NCI-H1694 treated with DMSO at 0.1 percent for 48 hours (cell line): ENCODE results near the gene AURKAIP1.

Experiments
- DNase-seq: peaks from one replicate; lab custom pipeline; 2025; lab: John Stamatoyannopoulos, UW

The AURKAIP1 gene

DNA sequence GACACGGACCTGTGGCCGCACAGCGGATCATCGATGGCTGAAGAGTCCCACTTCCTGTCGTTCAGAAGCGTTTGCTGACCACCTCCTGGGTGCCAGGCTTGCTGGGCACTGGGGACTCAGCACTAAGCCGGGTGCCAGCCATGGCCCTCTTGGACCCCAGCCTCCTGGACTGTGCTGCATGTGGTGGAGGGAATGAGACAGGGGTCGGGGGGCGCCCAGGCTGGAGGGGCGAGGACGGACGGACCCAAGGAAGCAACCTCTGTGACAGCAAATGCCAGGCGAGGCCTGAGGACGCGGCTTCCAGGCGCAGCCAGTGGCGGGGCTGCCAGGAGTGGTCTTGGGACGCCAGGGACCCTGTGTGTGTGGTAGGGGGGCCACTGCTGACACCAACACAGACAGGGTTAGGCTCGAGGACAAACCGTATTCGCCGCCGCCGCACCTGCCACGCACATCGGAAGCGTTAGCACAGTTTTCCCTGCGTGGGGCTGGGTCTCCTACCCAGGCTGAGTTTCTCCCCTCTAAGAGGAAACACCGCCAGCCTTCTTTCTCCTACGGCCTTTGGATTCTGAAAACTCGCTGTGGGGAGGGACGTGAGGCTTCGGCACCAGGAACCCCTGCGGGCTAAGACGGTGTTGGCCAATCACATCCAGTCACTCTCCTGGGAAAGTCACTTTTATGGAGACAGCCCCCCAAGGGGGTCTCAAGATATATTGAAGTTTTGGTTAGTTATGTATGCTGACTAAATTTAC is 13.6 kb downstream of the AURKAIP1 start:
- DNase-seq, result no peak

DNA sequence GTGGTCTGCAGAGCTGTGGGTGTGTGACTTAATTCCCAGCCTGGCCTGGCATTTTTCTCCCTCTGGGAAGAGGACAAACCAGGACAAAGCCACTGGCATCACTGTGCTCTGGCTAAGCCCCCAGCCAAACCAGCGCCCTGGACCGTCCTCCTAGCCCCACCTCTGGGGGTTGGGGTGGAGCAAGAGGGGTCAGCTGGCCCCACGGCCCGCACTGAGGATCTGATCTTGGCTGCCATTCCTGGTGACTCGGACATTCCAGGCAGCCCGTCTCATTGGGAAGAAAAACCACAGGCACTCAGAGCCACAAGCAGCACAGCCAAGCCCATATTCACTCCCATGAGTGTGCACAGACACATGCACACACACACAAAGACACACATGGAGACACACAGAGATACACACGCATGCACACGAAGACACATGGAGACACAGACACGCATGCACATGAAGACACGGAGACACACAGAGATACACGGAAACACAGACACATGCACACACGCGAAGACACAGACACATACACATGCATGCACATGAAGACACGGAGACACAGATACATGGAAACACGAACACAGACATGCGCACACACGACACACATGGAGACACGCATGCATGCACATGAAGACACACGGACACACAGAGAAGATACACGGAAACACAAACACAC is 14.4 kb downstream of the AURKAIP1 start:
- DNase-seq, result no peak

DNA sequence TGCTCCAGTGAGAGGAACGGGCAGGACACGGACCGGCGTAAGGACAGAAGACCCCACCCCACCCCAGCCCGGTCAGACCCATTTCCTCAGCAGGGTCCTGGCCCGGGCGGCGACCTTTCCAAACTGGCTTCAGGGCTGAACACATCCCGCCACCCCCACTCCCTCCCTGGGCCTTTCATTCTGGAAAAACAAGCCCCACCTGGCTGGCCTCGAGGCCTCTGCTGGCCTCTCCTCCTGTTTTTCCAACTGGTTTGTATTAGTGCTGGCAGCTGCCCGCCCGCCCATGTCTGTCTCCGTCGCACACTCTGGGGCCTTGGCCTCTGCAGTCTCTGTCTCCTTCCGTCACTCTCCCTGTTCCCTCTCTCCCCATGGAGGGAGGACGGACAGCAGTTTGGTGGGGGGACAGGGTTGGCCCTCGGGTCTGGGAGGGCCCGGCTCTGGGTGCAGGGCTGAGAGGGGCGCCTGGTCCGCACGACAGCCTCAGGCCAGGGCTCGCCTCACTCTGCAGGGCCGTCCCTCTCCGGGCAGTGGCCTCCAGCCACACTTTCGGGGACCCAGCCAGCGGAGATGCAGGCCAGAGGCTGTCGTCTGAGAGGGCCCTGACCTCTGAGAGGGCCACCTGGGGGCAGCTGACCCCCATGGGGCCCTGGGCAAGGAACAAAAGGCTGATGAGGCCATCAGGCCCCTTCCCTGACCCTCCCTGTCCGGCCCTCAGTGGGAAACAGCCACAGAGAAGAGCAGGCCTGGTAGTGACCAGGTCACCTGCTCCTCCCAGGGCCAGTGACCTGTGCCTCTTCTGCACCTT is 15.1 kb downstream of the AURKAIP1 start:
- no peak for DNase-seq

DNA sequence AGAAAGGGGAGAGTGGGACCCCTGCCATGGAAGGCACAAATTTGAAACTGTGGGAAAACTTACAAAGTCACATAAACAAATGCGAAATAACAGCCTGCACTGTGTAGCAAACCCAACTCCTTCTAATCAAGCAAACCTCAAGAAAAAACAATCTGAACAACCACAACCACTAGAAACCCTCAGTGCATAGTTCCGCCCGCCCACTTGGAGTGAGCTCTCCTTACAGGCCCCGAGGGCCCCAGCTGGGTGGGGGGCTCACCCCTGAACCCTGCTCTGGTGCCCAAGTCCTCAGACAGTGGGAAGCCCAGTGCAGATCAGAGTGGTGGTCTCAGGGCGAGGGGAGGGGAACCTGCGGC is 15.7 kb downstream of the AURKAIP1 start:
- DNase-seq, result no peak

DNA sequence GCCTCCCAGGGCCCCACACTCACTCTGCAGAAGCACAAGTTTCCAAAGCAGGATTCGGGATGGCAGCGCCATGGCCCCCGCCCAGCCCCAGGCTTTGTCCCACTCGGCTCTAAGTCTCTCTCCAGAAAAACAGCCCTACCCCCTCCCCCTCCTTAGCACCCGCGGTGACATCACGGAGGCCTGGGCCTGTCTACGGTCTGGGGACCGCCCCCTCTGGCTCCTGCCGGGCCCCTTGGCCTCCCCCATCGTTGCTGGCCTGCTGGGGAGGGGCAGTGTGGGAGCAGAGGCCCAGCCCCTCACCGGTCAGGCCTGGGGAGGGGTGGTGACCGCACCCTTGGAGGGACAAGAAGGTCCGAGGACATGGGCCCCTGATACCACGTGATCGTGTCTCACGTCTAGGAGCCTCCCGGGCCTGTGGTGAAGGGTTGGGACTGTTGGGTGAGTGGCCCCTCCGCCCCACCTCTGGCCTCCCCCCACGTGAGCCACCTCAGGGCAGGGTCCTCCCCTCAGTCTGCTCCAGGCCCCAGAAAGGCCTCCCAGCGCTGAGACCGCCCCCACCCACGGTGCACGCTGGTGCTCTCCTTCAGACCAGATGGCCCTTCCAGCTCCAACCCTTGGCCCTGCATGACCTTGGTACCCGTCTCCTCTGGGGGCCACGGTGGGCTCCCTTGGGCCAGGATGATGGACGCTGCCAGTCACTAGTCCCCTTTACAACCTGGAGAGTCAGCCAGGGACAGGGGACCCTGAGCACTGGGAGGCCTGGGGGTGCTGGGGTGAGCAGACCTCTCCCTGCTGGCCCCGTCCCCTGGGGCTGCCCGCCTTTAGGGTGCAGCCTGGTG is 16.4 kb downstream of the AURKAIP1 start, which contains the start of gene MXRA8:
Gene MXRA8 (minus strand): TSS at position 123 of the 839 bp plus-strand sequence. CDS start 51 bp downstream, at position 72.
- no peak for DNase-seq

DNA sequence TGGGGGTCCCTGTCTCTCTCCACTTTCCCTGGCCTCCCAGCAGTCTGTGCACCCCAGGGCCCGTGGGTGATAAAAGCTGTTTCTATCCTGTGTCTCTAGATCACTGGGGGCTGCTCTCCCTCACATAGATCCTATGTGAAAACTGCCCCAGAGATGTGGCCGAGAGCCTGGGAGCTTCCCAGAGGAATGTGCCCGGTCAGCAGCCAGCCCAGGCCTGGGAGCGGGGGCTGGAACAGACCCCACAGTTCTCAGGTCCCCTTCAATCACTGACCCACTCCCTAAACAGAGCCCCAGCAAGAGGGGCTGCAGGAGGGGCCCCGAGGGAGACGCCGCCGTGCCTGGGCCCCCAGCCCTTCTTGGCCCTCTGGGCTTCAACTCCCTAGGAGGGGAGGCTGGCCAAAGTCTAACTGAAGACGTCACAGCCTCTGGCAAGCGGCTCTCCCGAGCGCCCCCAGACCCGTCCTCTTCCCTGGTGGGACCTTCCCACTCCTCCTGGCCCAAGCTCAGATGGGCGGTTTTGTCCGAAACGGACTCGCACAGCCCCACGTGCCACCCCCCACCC is 17.1 kb downstream of the AURKAIP1 start:
- DNase-seq, result no peak

DNA sequence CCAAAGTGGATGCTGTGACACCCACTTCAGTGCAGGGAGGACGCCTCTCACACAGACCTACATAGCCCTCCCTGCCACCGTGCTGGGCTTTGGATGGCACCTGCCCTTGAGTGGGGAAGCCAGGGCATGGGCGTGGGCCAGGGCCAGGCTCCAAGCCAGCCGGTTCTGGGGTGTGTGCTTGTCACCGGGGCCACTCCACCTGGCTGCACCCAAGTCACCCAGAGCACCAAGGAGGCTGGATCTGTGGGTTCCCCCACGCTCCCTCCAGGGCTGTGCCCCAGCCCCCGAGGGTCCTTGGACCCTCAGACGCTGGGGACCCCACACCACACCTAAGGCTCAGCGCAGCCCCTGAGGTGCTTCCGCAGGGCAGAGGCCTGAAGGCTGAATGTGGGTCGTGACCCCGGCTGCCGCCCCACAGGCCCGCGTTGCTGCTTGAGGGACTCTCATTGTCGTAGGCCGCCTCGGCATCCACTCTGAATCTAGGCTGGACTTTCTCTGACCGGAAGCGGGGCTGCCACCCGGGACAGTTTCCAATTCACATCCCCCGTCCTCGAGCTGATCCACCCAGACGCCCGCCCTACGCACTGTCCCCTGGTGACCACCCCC is 18.1 kb downstream of the AURKAIP1 start:
- DNase-seq, result no peak

DNA sequence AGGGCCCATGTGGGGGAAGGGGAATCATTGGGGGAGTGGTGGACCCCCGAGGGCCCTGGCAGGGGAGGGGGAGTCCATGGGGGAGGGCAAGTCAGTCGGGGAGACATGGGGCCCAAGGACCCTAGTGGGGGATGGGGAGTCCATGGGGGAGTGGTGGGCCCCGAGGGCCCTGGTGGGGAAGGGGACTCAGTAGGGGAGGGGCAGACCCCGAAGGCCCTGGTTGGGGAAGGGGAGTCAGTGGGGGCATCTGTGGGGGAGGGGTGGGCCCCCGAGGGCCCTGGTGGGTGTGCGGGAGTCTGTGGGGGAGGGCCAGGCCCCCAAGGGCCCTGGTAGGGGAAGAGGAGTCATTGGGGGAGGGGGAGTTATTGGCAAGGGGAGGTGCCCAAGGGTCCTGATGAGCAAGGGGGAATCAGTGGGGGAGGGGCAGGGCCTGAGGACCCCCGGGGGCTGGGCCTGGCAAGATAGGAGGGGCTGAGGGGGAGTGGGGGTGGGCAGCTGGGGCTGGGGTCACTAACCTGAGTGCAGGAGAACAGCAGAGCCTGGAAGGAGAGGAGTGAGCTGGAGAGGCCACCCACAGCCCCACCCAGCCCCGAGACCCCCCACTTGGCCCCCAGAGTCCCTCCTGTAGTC is 18.7 kb downstream of the AURKAIP1 start:
- DNase-seq, result no peak

DNA sequence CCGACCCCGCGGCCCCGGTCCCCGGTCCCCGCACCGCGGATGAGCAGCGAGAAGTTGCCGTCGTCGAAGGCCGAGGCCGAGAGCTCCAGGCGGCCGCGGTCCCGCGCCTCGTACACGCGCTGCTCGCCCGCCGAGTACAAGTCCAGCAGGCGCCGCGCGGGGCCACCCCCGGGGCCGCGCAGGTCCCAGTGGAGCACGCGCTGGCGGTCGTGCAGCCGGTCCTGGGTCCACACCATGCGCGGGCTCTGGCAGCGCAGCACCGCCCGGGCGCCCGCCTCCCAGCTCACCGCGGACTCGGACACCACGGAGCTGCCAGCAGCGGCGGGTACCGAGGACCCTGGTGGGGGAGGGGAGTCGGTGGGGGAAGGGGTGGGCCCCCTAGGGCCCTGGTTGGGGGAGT is 19.6 kb downstream of the AURKAIP1 start:
- DNase-seq, result no peak

DNA sequence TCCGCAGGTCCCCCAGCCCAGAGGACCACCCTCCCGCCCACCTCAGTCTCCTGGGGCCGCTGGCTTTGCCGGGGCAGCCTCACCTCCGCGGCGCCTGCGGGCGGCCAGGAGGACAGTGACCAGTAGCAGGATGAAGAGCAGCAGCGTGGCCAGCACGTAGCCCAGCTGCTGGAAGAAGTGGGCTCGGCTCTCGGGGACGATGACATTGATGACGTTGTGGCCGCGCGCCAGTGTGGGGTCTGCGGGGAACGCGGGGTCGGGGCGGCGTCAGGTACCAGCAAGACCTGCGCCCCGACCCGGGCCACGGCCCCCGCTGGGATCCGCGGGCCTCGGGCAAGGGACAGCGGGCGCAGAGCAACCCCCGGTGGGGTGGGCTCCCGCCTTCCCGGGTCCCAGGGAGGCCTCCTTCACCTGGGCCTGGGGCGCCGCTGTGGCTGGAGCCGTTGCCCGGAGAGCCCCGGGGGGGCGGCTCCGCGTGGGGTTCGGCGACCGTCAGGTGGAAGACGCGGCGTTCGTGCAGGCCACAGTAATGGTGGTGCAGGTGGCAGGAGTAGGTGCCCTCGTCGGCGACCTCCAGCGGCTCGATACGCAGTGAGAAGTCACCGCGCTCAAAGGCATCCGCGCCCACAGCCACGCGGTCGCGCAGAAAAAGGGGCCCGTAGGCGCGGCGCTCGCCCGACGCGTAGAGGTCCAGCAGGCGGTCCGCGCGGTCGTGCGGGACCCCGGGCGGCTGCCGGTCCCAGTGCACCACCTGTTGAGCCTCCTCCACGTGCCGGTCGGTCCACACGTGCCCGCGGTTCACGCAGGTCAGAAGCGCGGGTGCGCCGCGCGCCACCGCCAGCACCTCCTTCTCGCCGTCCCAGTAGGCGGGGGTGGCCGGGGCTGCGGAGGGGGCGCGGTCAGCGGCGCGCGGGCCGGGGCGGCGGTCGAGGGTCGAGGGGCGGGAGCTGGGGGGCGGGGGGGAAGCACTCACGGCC is 20.4 kb downstream of the AURKAIP1 start:
- no peak for DNase-seq

DNA sequence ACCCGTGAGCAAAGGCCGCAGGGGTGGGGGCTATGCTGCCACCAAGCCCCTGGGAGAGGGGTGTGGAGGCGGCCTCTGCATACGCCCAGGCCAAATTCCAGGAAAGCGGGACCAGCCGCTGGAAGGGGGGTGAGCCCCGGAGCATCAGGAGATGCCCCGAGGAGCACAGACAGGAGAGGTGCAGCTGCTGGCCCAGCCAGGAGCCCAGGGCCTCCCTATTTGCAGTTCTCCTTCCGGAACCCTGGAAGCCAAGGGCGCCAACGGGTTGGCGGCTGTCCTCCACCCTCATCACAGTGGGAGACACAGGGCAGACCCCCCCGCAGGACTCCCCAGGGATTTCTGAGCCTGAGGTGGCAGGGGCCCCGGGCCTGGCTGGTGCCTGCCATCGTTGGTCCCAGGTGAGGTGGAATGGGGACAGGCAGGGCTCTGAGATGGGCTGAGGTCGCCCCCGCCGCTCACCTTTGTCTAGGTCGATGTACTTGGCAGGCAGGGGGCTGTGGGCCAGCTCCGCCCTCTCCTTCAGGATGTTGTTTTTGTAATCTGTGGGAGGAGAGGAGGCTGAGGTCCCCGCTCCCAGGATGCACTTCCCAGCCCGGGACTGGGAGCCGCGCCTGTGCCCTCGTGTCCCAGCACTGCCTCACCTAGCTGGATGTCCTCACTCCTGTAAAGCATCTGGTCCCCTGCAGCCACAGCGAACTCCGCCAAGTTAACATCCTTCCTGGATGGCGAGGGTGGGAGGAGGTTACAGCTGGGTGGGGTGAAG is 21.4 kb downstream of the AURKAIP1 start:
- DNase-seq, result no peak

DNA sequence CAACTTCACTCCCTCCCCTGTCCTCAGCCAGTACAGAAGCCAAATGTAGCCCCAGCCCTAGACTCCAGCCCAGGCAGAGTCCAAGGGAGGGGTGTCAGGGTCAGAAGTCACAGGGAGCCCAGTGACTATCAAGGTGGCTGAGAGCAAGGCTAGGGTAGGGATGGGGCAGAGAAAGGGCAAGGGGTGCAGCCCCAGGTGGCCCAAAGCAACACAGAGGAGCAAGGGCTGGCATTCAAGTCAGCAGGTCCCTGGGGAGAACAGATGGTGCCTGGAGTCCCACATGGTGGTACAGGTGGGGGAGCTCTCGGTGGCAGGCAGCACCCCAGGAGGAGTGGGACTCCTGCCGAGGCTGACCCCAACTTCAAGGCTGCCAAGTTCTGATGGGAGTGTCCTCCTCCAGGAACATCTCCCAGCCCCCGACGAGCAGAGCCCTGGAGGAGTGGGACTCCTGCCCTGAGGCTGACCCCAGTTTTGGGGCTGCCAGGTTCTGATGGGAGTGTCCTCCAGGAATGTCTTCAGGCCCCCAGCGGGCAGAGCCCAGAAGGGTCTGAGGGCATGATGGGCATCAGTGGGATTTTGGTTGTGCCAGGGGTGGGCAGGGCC is 22.1 kb downstream of the AURKAIP1 start:
- peak; percentile 17 for DNase-seq

DNA sequence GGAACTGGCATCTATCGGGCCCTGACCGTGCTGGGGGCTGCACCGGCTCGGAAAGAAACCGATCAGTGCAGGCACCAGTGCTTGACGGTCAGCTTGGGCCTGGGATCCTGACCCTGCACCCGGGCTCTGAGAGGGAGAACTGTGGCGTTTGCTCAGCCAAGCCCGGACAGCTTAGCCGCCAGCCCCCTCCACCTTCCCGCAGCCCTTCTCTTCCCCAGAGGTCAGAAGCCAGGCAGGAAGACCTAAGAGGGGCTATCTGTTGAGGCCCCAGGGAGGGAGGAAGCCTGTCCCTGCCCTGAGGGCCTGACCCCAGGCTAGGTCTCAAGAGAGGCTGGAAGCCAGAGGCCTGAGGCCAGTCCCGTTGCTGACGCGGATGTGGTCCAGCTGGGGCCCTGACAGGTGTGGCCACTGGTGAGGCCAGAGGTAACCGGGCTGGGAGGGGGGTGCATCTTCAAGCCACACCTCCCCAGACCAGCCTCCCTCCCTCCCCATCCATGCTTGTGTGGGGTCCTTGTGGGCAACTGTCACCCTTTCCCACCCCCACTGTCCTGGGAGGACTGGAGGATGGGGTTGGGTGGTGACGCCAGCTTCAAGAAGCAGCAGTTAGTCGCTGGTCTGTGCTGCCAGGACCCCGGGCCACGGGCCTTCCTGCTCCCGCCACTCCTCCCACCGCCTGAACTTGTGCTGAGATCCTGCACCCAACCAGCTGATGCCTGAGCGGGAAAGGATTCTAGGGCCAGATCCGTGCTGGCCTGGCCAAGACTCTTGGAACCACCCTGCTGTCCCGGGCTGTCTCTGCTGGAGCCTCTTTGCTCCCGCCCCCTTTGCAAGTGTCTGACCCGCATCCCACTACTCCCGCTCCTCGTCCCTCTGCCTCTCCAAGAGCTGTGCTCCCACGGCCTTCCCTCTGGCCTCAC is 23.2 kb downstream of the AURKAIP1 start:
- no peak for DNase-seq

DNA sequence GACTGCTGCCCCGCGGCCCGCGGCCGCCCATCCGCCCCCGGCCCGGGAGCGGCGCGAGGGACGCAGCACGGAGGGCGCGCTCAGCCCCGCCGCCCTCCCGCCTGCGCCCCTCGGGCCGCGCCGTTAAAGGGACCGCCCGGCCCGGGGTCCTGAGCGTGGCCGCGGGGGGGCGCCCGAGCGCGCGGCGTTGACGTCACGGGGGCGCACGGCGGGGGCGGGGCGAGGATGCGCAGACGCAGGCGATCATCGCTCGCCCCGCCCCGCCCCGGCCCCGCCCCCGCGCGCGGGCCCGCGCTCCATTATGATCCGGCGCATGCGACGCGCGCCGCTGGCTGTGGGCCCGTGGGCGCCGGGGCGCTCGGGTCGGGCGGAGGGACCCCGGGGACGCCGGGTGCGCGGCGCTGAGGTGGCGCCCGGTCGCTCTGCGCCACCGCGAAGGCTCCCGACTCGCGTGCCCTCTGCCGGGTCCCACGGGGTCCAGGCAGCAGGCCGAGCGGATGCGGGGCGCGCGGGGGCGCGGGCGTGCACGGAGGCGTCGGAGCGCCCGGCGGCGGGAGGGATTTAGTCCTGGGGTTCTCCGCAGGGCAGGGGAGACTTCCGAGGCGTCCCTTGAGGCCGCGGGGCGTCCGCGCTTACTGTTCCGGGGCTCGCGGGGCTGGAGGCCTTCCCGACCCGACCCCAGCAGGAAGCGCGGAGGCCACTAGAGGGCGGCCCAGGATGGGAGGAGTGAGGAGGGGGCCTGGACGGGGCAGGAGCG is 25.6 kb downstream of the AURKAIP1 start, which contains the start of gene DVL1:
Gene DVL1 (minus strand): TSS at position 163 of the 757 bp plus-strand sequence. CDS start 353 bp downstream, outside the sequence.
- DNase-seq, result no peak

DNA sequence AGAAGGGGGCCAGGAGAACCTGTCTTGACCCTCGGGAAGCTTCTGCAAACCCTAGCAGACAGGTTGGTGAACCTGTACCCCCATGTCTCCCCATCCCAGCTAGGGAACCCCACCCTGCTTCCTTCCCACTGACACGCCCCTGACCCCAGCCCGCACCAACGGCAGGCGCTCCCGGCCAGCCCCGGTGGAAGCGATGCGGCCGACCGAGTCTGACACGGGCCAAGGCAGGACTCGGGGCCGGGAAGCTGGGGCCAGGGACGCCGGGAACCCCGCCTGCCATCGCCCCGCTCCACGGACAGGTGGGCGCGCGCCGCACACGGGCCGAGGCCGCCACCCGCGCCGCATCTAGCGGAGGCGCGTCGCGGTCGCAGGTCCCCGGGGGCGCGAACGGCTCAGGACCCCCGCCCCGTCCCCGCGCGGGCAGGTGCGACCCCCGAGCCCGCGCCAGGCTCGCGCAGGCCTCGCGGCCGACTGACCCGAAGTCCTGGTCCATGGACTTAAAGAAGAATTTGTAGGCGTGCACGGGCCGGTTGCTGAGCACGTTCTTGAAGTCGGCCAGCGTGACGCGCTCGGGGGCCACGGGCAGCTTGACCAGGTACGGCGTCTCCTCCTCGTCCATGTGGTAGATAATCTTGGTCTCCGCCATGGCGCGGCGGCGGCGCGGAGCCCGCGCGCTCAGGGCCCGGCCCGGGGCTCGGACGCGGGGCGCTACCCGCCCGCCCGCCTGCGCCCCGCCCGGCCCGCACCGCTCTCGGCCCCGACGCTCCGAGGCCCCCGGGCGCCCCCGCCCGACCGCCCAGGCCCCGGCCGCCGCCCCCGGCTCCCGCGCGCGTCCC is 26.4 kb downstream of the AURKAIP1 start:
- no peak for DNase-seq
